Measurements from ENCODE around the gene CERT1. TPM values are rescaled to one million over a fixed set of nuclear protein-coding genes. Genes with fewer than 3 reads are reported as not detected.

The CERT1 gene
- total RNA-seq, 4 donors from 2014 or later: 23.3 to 32.3 (median 30.6) TPM

DNA sequence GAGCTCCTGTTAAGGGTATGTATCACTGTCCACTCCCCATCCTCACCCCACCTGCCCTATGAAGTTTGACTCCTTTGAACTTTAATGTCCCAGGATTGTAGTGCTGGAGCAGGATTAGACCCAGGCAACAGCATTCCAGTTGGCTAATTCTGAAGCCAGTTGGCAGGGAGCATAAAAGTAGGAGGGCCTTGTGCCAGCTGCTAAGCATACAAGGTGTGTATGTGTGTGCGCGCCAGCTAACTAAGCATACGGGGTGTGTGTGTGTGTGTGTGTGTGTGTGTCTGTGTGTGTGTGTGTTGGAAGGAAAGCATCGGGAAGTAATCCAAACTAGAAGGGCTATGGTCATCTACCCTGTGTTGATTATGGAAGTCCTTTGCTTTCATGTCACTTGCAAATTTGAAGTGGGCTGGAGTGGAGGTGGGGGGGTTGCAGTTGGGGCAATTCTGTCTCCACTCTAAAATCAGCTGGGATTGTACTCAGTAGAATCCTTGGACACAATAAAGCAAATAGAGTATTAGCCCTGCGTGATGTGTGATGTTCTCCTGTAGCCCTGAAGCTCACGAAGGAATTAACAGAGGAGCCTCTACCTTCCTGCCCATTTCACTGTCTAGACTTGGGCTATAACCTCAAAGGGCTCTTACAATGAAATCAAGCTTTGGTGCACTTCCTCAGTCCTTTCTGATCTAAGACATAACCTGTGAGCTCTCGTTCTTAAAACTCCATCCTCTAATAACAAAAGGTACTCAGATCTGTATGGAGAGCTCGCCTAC lies 147.5 kb downstream of the CERT1 start:
- WGBS, 2 donors: 58 to 59% methylated on average over 8 of the region's 8 CpGs
- no peak for DNase-seq (ENCODE audit: low spot score in 2 of 2)
- H3K4me3 ChIP-seq (ENCODE audit: low read depth, poor library complexity, severe bottlenecking): no peak overlapping the region
- intact Hi-C loops (cut with DNase I; ENCODE audit: low total_unique reads): no loop called here
- TF ChIP-seq CTCF (IDR thresholded peaks at IDR 0.05): no peak
- no peak for TF ChIP-seq POLR2A (IDR thresholded peaks at IDR 0.05)

GRCh38 chr5:75363111-75363510 lies 148.3 kb downstream of the CERT1 start:
- H3K4me3 ChIP-seq (ENCODE audit: low read depth, poor library complexity, severe bottlenecking): no peak overlapping the region
- no peak for DNase-seq (ENCODE audit: low spot score in 2 of 2)

DNA sequence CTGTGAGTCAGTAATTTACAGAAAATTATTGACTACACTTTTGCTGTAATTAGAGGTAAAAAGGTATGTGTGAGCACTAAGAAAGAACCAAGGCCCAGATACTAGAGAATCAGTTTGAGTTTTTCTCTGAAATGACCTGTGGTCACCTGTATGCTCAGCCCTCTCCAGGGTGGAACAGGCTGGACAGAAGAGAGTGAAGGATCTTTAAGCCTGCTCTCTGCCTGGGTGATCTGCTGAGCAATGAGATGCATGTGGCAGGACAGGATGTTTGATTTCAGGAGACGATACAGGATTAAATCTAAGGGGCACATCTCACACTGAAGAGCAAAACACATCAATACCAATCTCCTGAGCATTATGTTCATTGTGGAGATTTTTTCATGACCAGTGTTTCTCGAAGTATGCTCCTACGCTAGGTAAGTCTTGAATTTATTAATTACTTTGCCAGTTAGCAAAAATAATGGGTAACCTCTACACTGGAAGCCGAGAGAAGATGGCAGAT lies 148.9 kb downstream of the CERT1 start:
- intact Hi-C loops (cut with DNase I; ENCODE audit: low total_unique reads): no loop called here
- no peak overlapping the region for H3K4me3 ChIP-seq (ENCODE audit: low read depth, poor library complexity, severe bottlenecking)
- 80 to 85% methylated on average over 4 of the region's 4 CpGs for WGBS, 2 donors
- TF ChIP-seq CTCF (IDR thresholded peaks at IDR 0.05) (no peak), POLR2A (IDR thresholded peaks at IDR 0.05) (no peak)
- DNase-seq (ENCODE audit: low spot score in 2 of 2): no peak

More at GRCh38 chr5:75363111-75363510, 148.3 kb downstream of the CERT1 start:
- intact Hi-C loops (cut with DNase I; ENCODE audit: low total_unique reads): no loop called here
- 43 to 53% methylated on average over 5 of the region's 5 CpGs for WGBS, 2 donors
- no peak for TF ChIP-seq POLR2A (IDR thresholded peaks at IDR 0.05)

- 79 to 80% methylated on average over 4 of the region's 4 CpGs for WGBS, 2 donors
- no peak overlapping the region for H3K4me3 ChIP-seq (ENCODE audit: low read depth, poor library complexity, severe bottlenecking)
- intact Hi-C loops (cut with DNase I; ENCODE audit: low total_unique reads): no loop called here
- no peak for TF ChIP-seq CTCF (IDR thresholded peaks at IDR 0.05)
- no peak for TF ChIP-seq POLR2A (IDR thresholded peaks at IDR 0.05)
- no peak for DNase-seq (ENCODE audit: low spot score in 2 of 2)
Measured at GRCh38 chr5:75361310-75361709, 150.1 kb downstream of the CERT1 start.

- intact Hi-C loops (cut with DNase I; ENCODE audit: low total_unique reads): no loop called here
- no peak overlapping the region for H3K4me3 ChIP-seq (ENCODE audit: low read depth, poor library complexity, severe bottlenecking)
- 94 to 97% methylated on average over 3 of the region's 3 CpGs for WGBS, 2 donors
- no peak for TF ChIP-seq CTCF (IDR thresholded peaks at IDR 0.05)
- TF ChIP-seq POLR2A (IDR thresholded peaks at IDR 0.05): no peak
- DNase-seq (ENCODE audit: low spot score in 2 of 2): no peak
Measured at GRCh38 chr5:75358117-75358516, 153.3 kb downstream of the CERT1 start.

DNA sequence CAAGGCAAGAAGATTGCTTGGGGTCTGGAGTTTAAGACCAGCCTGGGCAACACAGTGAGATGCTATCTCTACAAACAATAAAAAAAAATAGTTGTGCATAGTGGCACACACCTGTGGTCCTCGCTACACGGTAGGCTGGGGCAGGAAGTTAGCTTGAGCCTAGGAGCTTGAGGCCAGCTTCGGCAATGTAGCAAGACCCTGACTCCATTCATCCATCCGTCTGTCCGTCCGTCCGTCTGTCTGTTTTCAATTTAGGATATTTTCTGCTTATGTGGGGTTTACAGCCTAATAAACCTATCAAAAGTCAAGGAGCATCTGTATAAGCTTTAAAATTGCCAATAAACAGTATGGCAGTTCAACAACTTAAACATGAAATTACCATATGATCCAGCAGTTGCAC lies 154.7 kb downstream of the CERT1 start:
- no peak overlapping the region for H3K4me3 ChIP-seq (ENCODE audit: low read depth, poor library complexity, severe bottlenecking)
- WGBS, 2 donors: 92 to 96% methylated on average over 7 of the region's 7 CpGs
- intact Hi-C loops (cut with DNase I; ENCODE audit: low total_unique reads): no loop called here
- DNase-seq (ENCODE audit: low spot score in 2 of 2): no peak
- no peak for TF ChIP-seq CTCF (IDR thresholded peaks at IDR 0.05)
- no peak for TF ChIP-seq POLR2A (IDR thresholded peaks at IDR 0.05)
